ENCODE data around the gene SGIP1.

The SGIP1 gene

DNA sequence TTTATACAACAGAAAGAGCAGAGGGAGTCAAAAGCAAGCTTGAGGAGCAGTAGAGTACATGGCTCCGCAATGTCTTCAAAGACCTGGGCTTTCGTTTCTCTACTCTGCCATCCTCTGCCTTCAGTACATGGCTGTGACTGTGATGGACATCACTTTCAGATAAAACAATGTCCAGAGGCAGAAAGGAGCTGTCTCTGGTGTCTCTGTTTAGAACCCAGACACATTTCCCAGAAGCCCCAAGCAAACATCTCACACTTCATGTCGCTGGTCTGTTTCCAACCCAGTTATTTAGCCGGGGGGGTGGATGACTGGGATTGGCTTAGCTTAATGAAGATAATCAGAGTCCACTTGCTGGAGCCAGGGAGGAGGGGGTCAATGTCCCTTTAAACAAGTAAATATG, 25.6 kb downstream of the SGIP1 start:
- TF ChIP-seq, protein P1, sequence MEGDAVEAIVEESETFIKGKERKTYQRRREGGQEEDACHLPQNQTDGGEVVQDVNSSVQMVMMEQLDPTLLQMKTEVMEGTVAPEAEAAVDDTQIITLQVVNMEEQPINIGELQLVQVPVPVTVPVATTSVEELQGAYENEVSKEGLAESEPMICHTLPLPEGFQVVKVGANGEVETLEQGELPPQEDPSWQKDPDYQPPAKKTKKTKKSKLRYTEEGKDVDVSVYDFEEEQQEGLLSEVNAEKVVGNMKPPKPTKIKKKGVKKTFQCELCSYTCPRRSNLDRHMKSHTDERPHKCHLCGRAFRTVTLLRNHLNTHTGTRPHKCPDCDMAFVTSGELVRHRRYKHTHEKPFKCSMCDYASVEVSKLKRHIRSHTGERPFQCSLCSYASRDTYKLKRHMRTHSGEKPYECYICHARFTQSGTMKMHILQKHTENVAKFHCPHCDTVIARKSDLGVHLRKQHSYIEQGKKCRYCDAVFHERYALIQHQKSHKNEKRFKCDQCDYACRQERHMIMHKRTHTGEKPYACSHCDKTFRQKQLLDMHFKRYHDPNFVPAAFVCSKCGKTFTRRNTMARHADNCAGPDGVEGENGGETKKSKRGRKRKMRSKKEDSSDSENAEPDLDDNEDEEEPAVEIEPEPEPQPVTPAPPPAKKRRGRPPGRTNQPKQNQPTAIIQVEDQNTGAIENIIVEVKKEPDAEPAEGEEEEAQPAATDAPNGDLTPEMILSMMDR (IDR thresholded peaks at IDR 0.05; ENCODE audit: insufficient read depth, low read depth, low read length, missing control alignments) = no peak
- no peak for DNase-seq (ENCODE audit: low read depth)
- H3K4me3 ChIP-seq (ENCODE audit: low read length) = no peak overlapping the region

DNA sequence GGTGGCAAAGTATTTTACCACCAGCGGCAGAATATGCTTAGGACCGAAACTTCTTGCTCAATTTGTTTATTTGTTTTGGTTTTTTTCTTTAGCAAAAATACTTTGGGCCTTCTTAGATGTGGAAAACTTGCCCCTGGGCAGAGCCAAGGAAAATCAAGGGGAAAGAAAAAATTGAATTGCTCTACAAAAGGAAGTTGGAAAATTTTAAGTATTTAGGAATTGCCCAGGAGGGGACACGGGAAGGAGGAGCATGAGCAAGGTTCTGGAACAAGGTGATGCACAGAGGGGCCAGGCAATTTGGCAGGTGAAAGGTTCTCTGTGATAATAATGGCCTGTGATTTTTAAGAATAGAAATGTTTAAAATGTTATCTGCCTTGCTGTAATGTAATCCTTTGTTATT, 28.6 kb downstream of the SGIP1 start:
- no peak for DNase-seq (ENCODE audit: low read depth)
- TF ChIP-seq, protein P1 (IDR thresholded peaks at IDR 0.05; ENCODE audit: insufficient read depth, low read depth, low read length, missing control alignments) = no peak
- no peak overlapping the region for H3K4me3 ChIP-seq (ENCODE audit: low read length)

DNA sequence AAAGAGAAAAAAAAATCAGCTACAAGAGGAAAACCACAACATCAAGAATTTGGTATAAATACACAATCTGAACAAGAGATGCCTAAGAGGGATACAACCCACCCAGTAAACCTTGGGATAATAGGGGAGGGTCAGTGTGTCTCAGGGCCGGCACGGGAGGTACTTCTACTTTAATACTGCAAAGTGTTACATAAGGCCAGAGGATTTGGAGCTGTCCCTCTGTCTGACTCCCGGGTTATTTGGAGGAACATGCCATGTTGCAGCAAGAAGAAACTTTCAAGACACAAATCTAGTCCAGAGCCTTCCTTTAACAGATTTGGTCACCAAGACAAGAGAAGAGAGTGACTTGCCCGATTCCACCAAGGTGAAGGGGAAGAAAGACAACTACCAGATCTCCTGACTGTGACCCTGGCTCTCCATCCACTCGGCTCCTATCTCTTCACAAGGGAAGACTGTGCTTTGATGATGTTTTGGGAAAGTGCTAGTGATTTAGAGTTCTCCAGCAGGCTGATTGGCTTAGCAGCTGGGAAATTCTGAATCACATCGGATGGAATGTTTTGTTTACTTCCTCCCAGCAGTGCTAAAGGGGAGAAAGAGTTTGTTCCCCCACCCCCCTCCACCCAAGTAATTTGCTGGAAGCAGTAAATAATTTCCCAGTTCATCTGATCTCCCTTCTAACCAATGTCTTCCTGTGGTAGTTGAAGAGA, 29.3 kb downstream of the SGIP1 start:
- DNase-seq (ENCODE audit: low read depth) = peak; percentile 63
- no peak overlapping the region for H3K4me3 ChIP-seq (ENCODE audit: low read length)
- TF ChIP-seq, protein P1 (IDR thresholded peaks at IDR 0.05; ENCODE audit: insufficient read depth, low read depth, low read length, missing control alignments) = no peak

DNA sequence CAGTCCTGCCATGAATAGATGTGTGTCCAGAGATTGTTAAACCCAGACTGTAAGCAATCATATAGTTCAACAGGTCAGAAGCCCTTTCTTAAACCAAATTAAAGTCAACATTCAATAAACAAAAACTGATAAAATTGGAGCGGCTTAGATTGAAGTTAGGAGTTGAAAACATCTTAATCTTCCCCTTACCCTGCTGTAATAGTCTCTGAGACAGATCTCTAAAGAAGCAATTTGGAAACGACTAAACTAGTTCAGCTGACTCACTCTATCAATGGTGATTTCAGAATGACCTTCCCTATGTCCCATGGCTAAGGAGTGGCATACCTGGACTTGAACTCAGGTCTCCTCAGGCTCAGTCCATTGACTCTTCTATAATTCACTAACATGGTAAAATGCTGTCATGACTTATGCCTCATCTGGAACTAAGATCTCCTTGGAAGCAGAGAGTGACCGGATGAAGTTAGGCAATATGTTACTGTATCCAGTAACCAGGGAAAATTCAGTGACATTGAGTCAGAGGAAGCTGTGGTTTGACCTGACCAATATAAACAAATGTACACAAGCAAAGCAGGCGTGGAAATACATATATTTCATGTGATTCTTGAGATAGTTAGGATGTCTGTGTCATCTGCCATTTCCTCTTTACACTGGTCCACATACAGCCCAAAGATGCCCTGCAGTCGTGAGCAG, 30.1 kb downstream of the SGIP1 start:
- TF ChIP-seq, protein P1 (IDR thresholded peaks at IDR 0.05; ENCODE audit: insufficient read depth, low read depth, low read length, missing control alignments) = no peak
- DNase-seq (ENCODE audit: low read depth) = peak; percentile 96
- H3K4me3 ChIP-seq (ENCODE audit: low read length) = no peak overlapping the region

DNA sequence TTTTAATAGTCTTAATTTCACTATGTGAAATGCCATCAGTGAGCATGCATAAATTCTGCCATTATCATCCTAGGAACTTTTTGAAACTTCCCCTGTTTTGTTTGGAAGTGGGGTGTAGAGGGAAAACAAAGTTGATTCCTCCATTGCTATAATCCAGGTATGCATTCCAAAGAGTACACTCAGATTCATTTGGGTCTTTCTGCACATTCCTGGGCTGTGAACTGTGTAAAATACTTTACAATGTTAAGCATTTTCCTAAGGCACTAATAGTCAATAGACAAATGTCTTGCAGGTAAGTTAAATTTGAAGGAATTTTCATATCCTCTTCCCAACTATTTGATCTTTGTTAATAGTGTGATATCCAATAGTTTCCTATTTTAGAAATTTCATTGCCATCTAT, 36.2 kb downstream of the SGIP1 start:
- peak; percentile 40 for DNase-seq (ENCODE audit: low read depth)
- TF ChIP-seq, protein P1 (IDR thresholded peaks at IDR 0.05; ENCODE audit: insufficient read depth, low read depth, low read length, missing control alignments) = no peak
- H3K4me3 ChIP-seq (ENCODE audit: low read length) = no peak overlapping the region

DNA sequence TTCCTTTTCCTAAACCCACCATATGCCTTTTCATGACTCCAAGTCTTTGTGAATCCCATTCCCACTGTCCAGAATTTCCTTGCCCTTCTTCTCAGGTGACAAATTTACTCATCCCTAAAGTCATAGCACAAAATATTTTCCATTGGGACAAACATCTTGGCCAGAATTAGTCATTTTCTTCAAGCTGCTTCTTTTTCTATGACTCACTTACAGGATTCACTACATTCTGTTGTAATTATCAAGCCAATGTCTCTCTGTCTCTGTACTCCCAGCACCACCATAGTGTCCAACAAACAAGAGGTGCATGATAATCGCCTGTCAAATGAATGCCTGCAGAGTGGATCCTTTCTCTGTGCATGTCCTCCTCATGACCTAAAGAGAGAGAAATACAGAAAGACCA, 37.8 kb downstream of the SGIP1 start:
- peak; percentile 72 for DNase-seq (ENCODE audit: low read depth)
- TF ChIP-seq, protein P1 (IDR thresholded peaks at IDR 0.05; ENCODE audit: insufficient read depth, low read depth, low read length, missing control alignments) = no peak
- H3K4me3 ChIP-seq (ENCODE audit: low read length) = no peak overlapping the region
